MM.1S (cell line): ENCODE measurements around the gene OSGIN1.

Experiments
- EZH2 ChIP-seq: fragments of 300-600 bp; sonication (generic); optimal IDR thresholded peaks from 2 replicates; pipeline ENCODE3; 2017; ENCODE audit warnings: low read depth, mild to moderate bottlenecking, antibody characterized with exemption, low read length, mixed read lengths
- TF ChIP-seq, protein P1 (sequence below): fragments of 300-600 bp; sonication (generic); IDR thresholded peaks from 2 replicates; pipeline ENCODE4 v1.5.1; 2016; ENCODE audit warnings: antibody characterized with exemption, low read length, mixed read lengths

DNA sequence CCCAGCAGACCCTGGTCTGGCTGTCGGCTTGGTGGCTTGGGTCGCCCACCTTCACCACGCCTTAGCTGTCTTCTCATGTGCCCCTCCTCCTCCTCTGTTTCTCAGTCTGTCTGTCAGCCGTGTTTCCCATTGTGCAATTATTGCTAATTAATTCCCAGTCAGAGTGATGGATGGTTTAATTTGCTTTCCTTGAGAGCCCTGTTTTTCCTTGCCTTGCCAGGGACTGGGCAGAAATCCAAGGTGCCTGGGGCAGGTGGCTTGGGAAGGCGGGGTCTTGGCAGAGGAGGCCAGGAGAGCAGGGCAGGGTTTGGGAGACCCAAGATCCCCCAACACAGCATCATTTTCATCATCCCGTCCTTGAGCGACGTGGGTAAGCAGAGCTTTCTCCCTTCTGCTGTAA lies 36.3 kb downstream of the OSGIN1 start:
- TF ChIP-seq, protein P1, sequence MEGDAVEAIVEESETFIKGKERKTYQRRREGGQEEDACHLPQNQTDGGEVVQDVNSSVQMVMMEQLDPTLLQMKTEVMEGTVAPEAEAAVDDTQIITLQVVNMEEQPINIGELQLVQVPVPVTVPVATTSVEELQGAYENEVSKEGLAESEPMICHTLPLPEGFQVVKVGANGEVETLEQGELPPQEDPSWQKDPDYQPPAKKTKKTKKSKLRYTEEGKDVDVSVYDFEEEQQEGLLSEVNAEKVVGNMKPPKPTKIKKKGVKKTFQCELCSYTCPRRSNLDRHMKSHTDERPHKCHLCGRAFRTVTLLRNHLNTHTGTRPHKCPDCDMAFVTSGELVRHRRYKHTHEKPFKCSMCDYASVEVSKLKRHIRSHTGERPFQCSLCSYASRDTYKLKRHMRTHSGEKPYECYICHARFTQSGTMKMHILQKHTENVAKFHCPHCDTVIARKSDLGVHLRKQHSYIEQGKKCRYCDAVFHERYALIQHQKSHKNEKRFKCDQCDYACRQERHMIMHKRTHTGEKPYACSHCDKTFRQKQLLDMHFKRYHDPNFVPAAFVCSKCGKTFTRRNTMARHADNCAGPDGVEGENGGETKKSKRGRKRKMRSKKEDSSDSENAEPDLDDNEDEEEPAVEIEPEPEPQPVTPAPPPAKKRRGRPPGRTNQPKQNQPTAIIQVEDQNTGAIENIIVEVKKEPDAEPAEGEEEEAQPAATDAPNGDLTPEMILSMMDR = no peak
- no peak for TF ChIP-seq EZH2
